Measurements from ENCODE around the gene RAP1A.

- no peak for TF ChIP-seq GATA2 (IDR thresholded peaks at IDR 0.05; ENCODE audit: low read depth, low read length)
- TF ChIP-seq GATA3 (IDR thresholded peaks at IDR 0.05; ENCODE audit: low read depth, low read length), result no peak
Measured at GRCh38 chr1:111758373-111758772, 138.8 kb downstream of the RAP1A start.
